A673 (cell line): ENCODE data around the gene HMGXB3.

ENCODE experiments used
- EZH2 ChIP-seq: fragments of 200-600 bp; sonication (generic); IDR thresholded peaks from 2 replicates; pipeline ENCODE4 v1.6.1; 2017; ENCODE audit warnings: borderline replicate concordance, low read depth, mild to moderate bottlenecking, mixed read lengths, antibody characterized with exemption, low read length; ENCODE audit not compliant: poor library complexity, severe bottlenecking
- TF ChIP-seq, protein P1 (sequence below): fragments of 300-800, 200-600 bp; sonication (generic); conservative IDR thresholded peaks from 2 replicates; pipeline ENCODE4 v1.5.1; 2017; ENCODE audit warnings: low read depth, mild to moderate bottlenecking, antibody characterized with exemption, low read length, moderate library complexity, mixed read lengths

DNA sequence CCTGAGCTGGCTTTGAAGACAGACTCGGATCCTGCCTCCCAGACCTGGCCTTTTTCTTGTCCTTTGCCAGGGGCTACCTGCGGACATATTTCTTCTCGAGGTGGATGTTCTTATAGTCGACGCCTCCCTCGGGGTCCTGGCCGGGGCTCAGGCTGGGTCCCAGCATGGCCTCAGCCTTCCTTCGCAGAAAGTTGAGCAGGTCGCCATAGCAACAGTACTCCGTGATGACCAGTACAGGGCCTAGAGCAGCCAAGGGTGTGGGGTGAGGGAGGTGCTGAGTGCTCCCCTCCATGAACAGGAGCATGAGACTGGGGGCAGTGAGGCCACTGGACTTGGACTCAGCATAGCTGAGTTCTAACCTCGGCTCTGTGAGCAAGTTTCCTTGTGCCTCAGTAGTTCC is 59.1 kb downstream of the HMGXB3 start:
- TF ChIP-seq, protein P1, sequence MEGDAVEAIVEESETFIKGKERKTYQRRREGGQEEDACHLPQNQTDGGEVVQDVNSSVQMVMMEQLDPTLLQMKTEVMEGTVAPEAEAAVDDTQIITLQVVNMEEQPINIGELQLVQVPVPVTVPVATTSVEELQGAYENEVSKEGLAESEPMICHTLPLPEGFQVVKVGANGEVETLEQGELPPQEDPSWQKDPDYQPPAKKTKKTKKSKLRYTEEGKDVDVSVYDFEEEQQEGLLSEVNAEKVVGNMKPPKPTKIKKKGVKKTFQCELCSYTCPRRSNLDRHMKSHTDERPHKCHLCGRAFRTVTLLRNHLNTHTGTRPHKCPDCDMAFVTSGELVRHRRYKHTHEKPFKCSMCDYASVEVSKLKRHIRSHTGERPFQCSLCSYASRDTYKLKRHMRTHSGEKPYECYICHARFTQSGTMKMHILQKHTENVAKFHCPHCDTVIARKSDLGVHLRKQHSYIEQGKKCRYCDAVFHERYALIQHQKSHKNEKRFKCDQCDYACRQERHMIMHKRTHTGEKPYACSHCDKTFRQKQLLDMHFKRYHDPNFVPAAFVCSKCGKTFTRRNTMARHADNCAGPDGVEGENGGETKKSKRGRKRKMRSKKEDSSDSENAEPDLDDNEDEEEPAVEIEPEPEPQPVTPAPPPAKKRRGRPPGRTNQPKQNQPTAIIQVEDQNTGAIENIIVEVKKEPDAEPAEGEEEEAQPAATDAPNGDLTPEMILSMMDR, result no peak
- no peak for TF ChIP-seq EZH2
